Panc1 (cell line): ENCODE measurements around the gene CLDN9.

ENCODE experiments used
- CTCF ChIP-seq: fragments of 450-650 bp; IDR thresholded peaks from 2 replicates; pipeline ENCODE4 v1.5.1; 2017; ENCODE audit warnings: mild to moderate bottlenecking
- POLR2AphosphoS5 ChIP-seq: IDR thresholded peaks from 2 replicates; pipeline ENCODE4 v1.6.1; 2012; ENCODE audit warnings: mild to moderate bottlenecking, low read depth, low read length, moderate library complexity
- REST ChIP-seq, 2 experiments: IDR thresholded peaks; 2 replicates each; pipeline ENCODE4 v1.6.1; 2011 to 2012; ENCODE audit warnings: low read depth in 2 of 2, control low read depth in 1 of 2, low read length in 1 of 2, mild to moderate bottlenecking in 1 of 2, moderate library complexity in 1 of 2; ENCODE audit not compliant: insufficient read depth in 1 of 2
- SIN3A ChIP-seq: IDR thresholded peaks from 2 replicates; pipeline ENCODE4 v1.6.1; 2012; ENCODE audit warnings: low read depth, mild to moderate bottlenecking, low read length, moderate library complexity, borderline replicate concordance; ENCODE audit not compliant: insufficient read depth
- TCF7L2 ChIP-seq: IDR thresholded peaks from 2 replicates; pipeline ENCODE4 v1.6.1; 2011; ENCODE audit warnings: mild to moderate bottlenecking, low read depth, low read length, inconsistent platforms

GRCh38 chr16:3026609-3027488, 14.1 kb downstream of the CLDN9 start:
- TF ChIP-seq CTCF (no peak), POLR2AphosphoS5 (no peak), REST (IDR thresholded peaks at IDR 0.05; ENCODE audit: insufficient read depth in 1 of 2, low read depth in 2 of 2, low read length in 1 of 2) (no peak), SIN3A (no peak), TCF7L2 (no peak)
